ENCODE results near the gene EFCAB12.

EFCAB12 gene

DNA sequence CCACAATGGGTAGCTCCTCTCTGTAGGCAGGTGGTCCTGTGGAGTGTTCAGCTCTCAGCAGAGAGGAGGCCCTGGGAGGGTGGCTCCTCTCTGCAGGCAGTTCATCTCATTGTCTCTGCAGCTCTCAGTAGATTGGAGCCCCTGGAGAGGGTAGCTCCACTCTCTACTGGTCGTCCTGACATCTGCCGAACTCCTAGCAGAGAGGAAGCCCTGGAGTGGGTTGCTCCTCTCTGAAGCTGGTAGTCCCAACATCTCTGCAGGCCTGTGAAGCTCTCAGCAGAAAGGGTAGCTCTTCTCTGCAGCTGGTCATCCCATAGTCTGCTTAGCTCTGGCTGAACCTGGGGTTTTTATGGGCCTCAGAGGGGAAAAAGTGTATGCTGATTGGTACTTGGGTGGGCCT, 50.8 kb downstream of the EFCAB12 start:
- no peaks in the 10 kb centered on the region for H3K9me3 Mint-ChIP-seq
- H3K36me3 Mint-ChIP-seq (ENCODE audit: low read depth): no peaks in the 10 kb centered on the region
- TF ChIP-seq, protein P1, sequence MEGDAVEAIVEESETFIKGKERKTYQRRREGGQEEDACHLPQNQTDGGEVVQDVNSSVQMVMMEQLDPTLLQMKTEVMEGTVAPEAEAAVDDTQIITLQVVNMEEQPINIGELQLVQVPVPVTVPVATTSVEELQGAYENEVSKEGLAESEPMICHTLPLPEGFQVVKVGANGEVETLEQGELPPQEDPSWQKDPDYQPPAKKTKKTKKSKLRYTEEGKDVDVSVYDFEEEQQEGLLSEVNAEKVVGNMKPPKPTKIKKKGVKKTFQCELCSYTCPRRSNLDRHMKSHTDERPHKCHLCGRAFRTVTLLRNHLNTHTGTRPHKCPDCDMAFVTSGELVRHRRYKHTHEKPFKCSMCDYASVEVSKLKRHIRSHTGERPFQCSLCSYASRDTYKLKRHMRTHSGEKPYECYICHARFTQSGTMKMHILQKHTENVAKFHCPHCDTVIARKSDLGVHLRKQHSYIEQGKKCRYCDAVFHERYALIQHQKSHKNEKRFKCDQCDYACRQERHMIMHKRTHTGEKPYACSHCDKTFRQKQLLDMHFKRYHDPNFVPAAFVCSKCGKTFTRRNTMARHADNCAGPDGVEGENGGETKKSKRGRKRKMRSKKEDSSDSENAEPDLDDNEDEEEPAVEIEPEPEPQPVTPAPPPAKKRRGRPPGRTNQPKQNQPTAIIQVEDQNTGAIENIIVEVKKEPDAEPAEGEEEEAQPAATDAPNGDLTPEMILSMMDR (IDR thresholded peaks at IDR 0.05; ENCODE audit: unreplicated experiment in 3 of 3): no peak

DNA sequence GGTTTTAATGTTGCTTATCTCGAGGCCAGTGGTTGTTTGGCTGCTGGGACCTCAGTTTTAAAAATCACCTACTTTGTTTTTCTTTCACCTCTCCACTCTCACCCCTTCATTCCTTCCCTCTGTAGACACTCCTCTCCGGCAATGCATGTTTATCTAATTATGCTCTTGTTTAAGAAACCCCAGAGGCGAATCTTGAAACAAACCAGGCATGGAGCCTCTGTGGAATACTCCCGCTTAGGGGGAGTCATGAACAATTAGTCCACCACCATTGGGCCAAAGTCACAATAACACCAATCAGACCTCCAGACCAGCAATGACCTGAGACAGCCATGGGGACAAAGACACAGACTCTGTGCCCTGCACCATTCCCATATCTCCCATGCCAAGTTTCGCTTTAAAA, 53.3 kb downstream of the EFCAB12 start:
- H3K27ac Mint-ChIP-seq: peak overlapping the region in 2 of 3 experiments; percentile 30 to 66
- H3K9me3 Mint-ChIP-seq: no peaks in the 10 kb centered on the region
- H3K27me3 Mint-ChIP-seq (ENCODE audit: low read depth): no peaks in the 10 kb centered on the region
- no peaks in the 10 kb centered on the region for H3K36me3 Mint-ChIP-seq (ENCODE audit: low read depth)
- H3K4me1 Mint-ChIP-seq: no peaks in the 10 kb centered on the region
- no peak overlapping the region for H3K4me3 Mint-ChIP-seq
- TF ChIP-seq, protein P1 (IDR thresholded peaks at IDR 0.05; ENCODE audit: unreplicated experiment in 3 of 3): no peak

More for the DNA sequence above, 50.8 kb downstream of the EFCAB12 start:
- Mint-ChIP-seq H3K27ac (no peak overlapping the region), H3K4me3 (no peak overlapping the region), H3K4me1 (no peaks in the 10 kb centered on the region), H3K27me3 (ENCODE audit: low read depth) (no peaks in the 10 kb centered on the region)

DNA sequence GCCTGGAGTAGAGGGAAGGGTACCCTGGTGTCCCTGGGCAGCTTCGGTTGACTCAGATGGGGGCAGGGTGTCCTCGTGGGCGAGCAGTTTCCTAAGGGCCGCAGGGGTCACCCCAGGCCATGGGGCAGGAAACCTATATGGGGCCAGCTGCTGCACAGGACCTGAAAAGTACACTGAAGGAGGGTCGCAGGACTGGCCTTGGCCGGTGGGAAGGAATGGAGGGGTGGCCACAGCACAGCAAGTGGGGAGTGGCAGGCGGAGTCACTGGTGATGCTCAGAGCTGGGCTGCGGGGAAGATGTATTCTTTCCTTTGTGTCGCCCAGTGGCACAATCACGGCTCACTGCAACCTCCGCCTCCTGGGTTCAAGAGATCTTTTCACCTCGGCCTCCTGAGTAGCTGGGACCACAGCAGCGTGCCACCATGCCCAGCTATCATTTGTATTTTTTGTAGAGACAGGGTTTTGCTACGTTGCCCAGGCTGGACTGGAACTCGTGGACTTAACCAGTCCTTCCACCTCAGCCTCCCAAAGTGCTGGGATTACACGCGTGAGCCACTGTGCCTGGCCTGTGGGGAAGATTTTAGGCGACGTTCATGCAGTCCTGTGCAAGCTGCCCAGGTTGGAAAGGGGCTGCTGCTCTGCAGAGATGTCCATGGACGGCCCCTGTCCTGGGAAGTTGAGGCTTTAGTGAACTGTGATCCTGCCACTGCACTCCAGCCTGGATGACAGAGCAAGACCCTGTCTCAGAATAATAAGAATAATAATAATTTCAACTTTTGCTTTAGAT, 57.2 kb downstream of the EFCAB12 start:
- TF ChIP-seq, protein P1 (IDR thresholded peaks at IDR 0.05; ENCODE audit: unreplicated experiment in 3 of 3): no peak
- Mint-ChIP-seq H3K36me3 (ENCODE audit: low read depth) (no peaks in the 10 kb centered on the region), H3K9me3 (no peaks in the 10 kb centered on the region), H3K27ac (no peak overlapping the region), H3K4me1 (no peaks in the 10 kb centered on the region), H3K4me3 (no peak overlapping the region), H3K27me3 (ENCODE audit: low read depth) (no peaks in the 10 kb centered on the region)

DNA sequence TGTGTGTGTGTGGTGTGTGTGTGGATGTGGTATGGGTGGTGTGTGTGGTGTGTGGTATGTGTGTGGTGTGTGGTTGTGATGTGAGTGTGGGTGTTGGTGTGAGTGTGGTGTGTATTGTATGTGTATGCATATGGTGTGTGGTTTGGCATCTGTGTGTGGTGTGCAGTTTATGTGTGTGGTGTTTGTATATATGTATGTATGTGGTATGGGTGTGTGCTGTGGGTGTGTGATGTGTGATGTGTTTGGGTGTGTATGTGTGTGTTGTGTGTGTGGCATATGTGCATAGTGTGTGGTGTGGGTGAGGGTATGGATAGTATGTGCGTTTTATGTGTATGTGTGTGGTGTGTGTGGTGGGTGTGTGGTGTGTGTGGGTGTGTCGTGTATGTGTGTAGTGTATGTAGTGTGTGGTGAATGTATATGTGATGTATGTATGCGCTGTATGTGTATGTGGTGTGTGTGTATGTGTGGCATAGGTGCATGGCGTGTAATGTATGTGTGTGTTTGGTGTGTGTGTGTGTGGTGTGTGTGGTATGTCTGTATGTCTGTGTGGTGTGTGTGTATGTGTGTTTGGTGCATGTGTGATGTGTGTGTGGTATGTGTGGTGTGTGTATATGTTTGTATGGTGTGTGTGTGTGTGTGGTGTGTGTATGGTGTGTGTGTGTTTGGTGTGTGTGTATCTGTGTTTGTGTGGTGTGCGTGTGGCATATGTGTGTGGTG, 58.0 kb downstream of the EFCAB12 start:
- no peaks in the 10 kb centered on the region for H3K9me3 Mint-ChIP-seq
- H3K4me1 Mint-ChIP-seq: no peaks in the 10 kb centered on the region
- H3K27ac Mint-ChIP-seq: no peak overlapping the region
- H3K4me3 Mint-ChIP-seq: no peak overlapping the region
- H3K27me3 Mint-ChIP-seq (ENCODE audit: low read depth): no peaks in the 10 kb centered on the region
- H3K36me3 Mint-ChIP-seq (ENCODE audit: low read depth): no peaks in the 10 kb centered on the region
- TF ChIP-seq, protein P1 (IDR thresholded peaks at IDR 0.05; ENCODE audit: unreplicated experiment in 3 of 3): no peak

DNA sequence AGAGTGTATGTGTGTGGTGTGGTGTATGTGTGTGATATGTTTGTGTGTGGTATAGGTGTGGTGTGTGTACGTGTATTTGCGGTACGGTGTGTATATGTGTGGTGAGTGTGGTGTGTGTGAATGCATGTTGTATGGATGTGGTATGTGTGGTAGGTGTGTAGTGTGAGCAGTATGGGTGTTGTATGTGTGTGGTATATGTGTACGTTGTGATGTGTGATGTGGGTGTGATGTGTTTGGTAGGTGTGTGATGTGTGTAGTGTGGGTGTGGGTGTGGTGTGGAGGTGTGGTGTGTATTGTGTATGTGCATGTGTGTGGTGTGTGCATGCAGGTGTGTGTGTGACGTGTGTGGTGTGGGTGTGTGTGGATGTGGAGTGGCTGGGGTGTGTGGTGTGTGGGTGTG, 58.7 kb downstream of the EFCAB12 start:
- no peaks in the 10 kb centered on the region for H3K4me1 Mint-ChIP-seq
- H3K27me3 Mint-ChIP-seq (ENCODE audit: low read depth): no peaks in the 10 kb centered on the region
- no peak overlapping the region for H3K4me3 Mint-ChIP-seq
- TF ChIP-seq, protein P1 (IDR thresholded peaks at IDR 0.05; ENCODE audit: unreplicated experiment in 3 of 3): no peak
- peaks cover 2% of the 10 kb centered on the region for H3K9me3 Mint-ChIP-seq
- H3K27ac Mint-ChIP-seq: no peak overlapping the region
- peaks cover 3% of the 10 kb centered on the region for H3K36me3 Mint-ChIP-seq (ENCODE audit: low read depth)
